Measurements from ENCODE around the gene EARS2.
"Not testable (repeated sequence)": the region's sequence is repeated elsewhere in the genome, so short reads cannot be mapped to it uniquely, and the experiment has no call there.

The EARS2 gene

GRCh38 chr16:23566724-23567123, 9.6 kb upstream of the EARS2 start:
- no peak for DNase-seq

- DNase-seq = no peak
These were observed 7.6 kb upstream of the EARS2 start for GRCh38 chr16:23564575-23565363.

GRCh38 chr16:23563186-23563585, 6.0 kb upstream of the EARS2 start:
- DNase-seq = no peak

- no peak for DNase-seq
These were observed 5.4 kb upstream of the EARS2 start for GRCh38 chr16:23562505-23562904.

- no peak for DNase-seq
These were observed 4.4 kb upstream of the EARS2 start for GRCh38 chr16:23561586-23561985.

GRCh38 chr16:23557779-23558702, 891 bp upstream of the EARS2 start:
- peak; percentile 59 for DNase-seq

- DNase-seq = no peak
These were observed 2.6 kb downstream of the EARS2 start for GRCh38 chr16:23554536-23554935.

GRCh38 chr16:23552161-23552560, 5.0 kb downstream of the EARS2 start:
- DNase-seq = no peak

- DNase-seq = no peak
These were observed 7.2 kb downstream of the EARS2 start for GRCh38 chr16:23549938-23550337.

- DNase-seq = no peak
These were observed 12.7 kb downstream of the EARS2 start for GRCh38 chr16:23544436-23544835.

GRCh38 chr16:23540817-23541178, 16.4 kb downstream of the EARS2 start:
- not testable (repeated sequence) for DNase-seq

GRCh38 chr16:23539984-23540816, 16.9 kb downstream of the EARS2 start:
- no peak for DNase-seq

- no peak for DNase-seq
These were observed 18.3 kb downstream of the EARS2 start for GRCh38 chr16:23538919-23539278.

- no peak for DNase-seq
These were observed 19.8 kb downstream of the EARS2 start for GRCh38 chr16:23537390-23537789.

- DNase-seq = no peak
These were observed 21.2 kb downstream of the EARS2 start for GRCh38 chr16:23535901-23536300.

GRCh38 chr16:23534868-23535860, 22.0 kb downstream of the EARS2 start:
- DNase-seq = peak; percentile 55

GRCh38 chr16:23532448-23532847, 24.7 kb downstream of the EARS2 start:
- no peak for DNase-seq

- no peak for DNase-seq
These were observed 27.1 kb downstream of the EARS2 start for GRCh38 chr16:23530062-23530461.

- no peak for DNase-seq
These were observed 28.4 kb downstream of the EARS2 start for GRCh38 chr16:23528644-23529310.

GRCh38 chr16:23527961-23528643, 29.0 kb downstream of the EARS2 start:
- no peak for DNase-seq

GRCh38 chr16:23524886-23525285, 32.3 kb downstream of the EARS2 start:
- no peak for DNase-seq
